T-helper 1 cell treated with Interleukin-12 subunit alpha and Interleukin-12 subunit beta and Interleukin-4 antibody, amounts not matched to agents 30 μg/mL and 1 μg/mL, for 36 hours (primary cell): ENCODE results near the gene PGBD1.
A peak's percentile ranks its signal among the peaks of the same experiment; 100 is the strongest.

Source experiments
- H3K27ac Mint-ChIP-seq: one replicate; pipeline ENCODE4 v1.8.0; 2021; ENCODE audit warnings: mild to moderate bottlenecking, mixed read lengths
- H3K27me3 Mint-ChIP-seq: one replicate; pipeline ENCODE4 v1.8.0; 2021; ENCODE audit warnings: low read depth, mixed read lengths
- H3K36me3 Mint-ChIP-seq: one replicate; pipeline ENCODE4 v1.8.0; 2021; ENCODE audit warnings: low read depth, mixed read lengths
- H3K4me1 Mint-ChIP-seq: one replicate; pipeline ENCODE4 v1.8.0; 2021; ENCODE audit warnings: low read depth, mixed read lengths
- H3K4me3 Mint-ChIP-seq: one replicate; pipeline ENCODE4 v1.8.0; 2021; ENCODE audit warnings: mild to moderate bottlenecking, moderate library complexity, mixed read lengths
- H3K9me3 Mint-ChIP-seq: one replicate; pipeline ENCODE4 v1.8.0; 2021; ENCODE audit warnings: mixed read lengths

PGBD1 gene

DNA sequence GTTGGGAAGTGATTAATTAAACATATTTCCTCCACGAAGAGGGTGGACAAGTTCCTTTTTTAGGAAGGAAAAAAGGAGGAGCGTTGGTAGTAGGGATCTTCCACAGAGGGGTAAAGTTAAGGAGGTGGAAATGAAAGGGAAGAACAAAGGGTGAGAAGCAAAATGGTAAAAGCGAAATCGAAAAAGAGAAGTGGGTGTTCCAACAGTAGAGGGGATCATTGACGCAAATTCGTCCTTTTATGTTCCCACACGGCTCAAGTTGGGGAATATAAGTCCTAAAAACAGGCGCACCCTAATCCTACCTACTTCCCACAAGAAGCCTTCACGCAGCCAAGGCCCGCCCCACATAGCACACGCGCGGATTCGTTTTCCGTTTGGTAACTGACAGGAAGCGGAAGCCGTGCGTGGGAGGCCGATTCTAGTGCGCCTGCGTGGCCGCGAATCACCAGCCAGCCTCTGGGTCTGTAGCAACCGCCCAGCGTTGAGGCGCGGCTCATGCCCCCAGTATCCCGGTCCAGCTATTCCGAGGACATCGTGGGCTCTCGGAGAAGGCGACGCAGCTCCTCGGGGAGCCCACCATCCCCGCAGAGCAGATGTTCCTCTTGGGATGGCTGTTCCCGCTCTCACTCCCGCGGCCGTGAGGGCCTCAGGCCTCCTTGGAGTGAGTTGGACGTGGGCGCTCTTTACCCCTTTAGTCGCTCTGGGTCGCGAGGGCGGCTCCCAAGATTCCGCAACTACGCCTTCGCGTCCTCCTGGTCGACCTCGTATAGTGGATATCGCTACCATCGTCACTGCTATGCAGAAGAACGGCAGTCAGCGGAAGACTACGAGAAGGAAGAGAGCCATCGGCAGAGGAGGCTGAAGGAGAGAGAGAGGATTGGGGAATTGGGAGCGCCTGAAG is 22.2 kb upstream of the PGBD1 start, which contains the start of gene NKAPL:
Gene NKAPL, plus strand, starts transcription at position 421 of the 901 bp plus-strand sequence. Its CDS starts 75 bp downstream, at position 496.
- Mint-ChIP-seq H3K4me1 (peaks cover 7% of the 10 kb centered on the region), H3K9me3 (peaks cover 17% of the 10 kb centered on the region), H3K27ac (no peak within 1 kb of the TSS), H3K4me3 (no peak within 1 kb of the TSS), H3K36me3 (peaks cover 6% of the 10 kb centered on the region), H3K27me3 (peaks cover 16% of the 10 kb centered on the region)

DNA sequence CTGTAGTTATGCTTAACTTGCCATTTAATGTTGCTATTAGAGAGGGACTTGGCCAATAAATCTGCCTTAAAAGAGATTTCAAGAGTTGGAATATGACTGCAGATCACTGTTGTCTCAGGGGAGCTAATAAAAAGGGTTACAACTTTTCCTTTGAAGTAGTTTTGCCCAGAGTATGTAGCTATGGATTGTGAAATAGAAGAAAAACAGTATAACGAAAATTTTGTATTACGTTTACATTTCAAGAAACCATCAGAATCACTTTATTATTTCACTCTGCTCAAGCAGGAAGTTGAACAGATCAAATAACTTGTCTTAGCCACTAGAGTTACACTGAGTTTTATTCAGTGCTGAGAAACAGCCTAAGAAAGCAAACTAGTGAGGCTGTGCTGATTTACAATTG is 17.4 kb upstream of the PGBD1 start:
- H3K27ac Mint-ChIP-seq = no peak overlapping the region
- H3K9me3 Mint-ChIP-seq = peaks cover 8% of the 10 kb centered on the region
- peaks cover 15% of the 10 kb centered on the region for H3K27me3 Mint-ChIP-seq
- H3K36me3 Mint-ChIP-seq = peaks cover 3% of the 10 kb centered on the region
- peaks cover 5% of the 10 kb centered on the region for H3K4me1 Mint-ChIP-seq
- H3K4me3 Mint-ChIP-seq = no peak overlapping the region

DNA sequence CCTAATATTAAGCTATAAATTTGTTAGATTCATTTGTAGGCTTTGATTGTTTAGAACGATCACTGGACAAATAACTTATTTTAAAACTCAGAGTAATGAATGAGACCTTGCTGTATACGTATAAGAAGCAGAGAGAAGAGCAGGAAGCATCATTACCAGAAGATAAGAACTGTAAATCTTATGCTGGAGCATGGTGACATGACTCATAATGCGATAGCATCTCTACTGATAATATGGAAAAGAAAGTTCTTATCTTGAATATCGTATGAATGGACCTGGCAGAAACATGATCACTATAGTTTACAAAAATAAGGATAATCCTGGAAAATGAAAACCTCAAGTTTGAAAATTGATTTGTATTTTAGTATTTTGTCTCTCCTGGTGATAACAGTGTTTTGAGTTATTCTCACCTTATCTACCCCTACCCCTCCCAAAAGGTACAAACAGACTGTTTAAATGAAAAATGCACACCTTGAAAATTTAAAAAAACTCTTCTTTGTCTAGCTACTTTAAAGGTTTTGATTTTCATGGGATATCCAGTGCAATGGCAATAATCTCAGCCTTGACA is 16.5 kb upstream of the PGBD1 start:
- H3K4me1 Mint-ChIP-seq = peaks cover 8% of the 10 kb centered on the region
- H3K9me3 Mint-ChIP-seq = peaks cover 3% of the 10 kb centered on the region
- H3K36me3 Mint-ChIP-seq = no peaks in the 10 kb centered on the region
- H3K27me3 Mint-ChIP-seq = peaks cover 15% of the 10 kb centered on the region
- H3K27ac Mint-ChIP-seq = no peak overlapping the region
- no peak overlapping the region for H3K4me3 Mint-ChIP-seq

DNA sequence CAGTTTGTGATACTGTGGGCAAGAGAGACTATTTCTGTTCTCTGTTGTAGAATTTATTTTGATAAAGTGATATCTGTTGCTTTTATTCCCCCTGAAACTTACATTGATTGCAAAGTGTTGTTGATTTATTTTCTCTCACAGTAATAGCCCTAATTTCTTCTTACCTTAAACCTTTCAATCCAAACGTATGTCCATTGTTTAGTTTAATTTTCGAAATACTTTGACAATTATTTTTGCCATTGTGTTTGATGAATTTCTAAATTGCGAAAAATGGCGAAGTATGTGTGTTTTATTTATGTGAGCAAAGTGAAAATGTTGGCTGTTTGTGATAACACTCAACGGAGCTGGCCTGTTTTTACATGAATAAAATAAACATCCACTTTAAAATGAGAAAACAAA is 14.8 kb upstream of the PGBD1 start:
- H3K27me3 Mint-ChIP-seq = peaks cover 11% of the 10 kb centered on the region
- H3K9me3 Mint-ChIP-seq = no peaks in the 10 kb centered on the region
- peaks cover 2% of the 10 kb centered on the region for H3K36me3 Mint-ChIP-seq
- H3K4me3 Mint-ChIP-seq = no peak overlapping the region
- peaks cover 13% of the 10 kb centered on the region for H3K4me1 Mint-ChIP-seq
- H3K27ac Mint-ChIP-seq = no peak overlapping the region

DNA sequence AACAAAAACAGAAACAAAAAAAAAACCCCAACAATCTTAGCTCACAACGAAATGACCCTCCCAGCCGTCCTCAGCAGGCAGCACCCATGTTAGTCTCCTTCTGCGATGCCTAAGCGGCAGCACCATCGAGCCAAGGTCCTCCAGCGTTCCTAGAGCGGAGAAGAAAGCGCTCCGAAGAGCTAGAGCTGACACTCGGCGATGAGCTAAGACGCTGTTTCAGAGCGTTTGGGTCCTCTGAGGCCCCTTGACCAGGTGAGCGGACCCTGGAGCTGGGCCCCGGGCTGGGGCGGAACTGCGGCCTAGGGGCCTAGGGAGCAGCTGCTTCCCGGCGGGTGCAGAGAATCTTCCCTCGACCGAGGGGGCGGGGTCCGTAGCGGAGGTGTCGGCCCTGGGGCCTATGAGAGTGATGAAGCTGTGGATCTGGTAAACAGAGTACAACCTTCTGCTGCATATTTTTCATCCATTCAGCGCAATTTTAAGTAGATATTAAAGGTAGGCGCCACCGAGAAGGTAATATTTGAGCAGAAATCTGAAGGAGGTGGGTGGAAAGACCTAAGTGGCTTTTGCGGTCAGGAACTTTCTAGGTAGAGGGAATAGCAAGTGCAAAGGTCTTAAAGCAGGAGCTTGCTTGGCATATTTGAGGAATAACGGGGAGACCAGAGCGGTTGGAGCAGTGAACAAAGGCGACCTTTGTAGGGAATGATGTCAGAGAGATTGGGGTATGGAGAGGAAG is 14.2 kb upstream of the PGBD1 start, which contains the start of gene ZSCAN26:
Gene ZSCAN26, plus strand, starts transcription at position 182 of the 733 bp plus-strand sequence. CDS start 4,777 bp downstream, outside the sequence.
- peaks cover 11% of the 10 kb centered on the region for H3K27me3 Mint-ChIP-seq
- peaks cover 13% of the 10 kb centered on the region for H3K4me1 Mint-ChIP-seq
- no peak within 1 kb of the TSS for H3K27ac Mint-ChIP-seq
- no peaks in the 10 kb centered on the region for H3K9me3 Mint-ChIP-seq
- no peak within 1 kb of the TSS for H3K4me3 Mint-ChIP-seq
- peaks cover 2% of the 10 kb centered on the region for H3K36me3 Mint-ChIP-seq

DNA sequence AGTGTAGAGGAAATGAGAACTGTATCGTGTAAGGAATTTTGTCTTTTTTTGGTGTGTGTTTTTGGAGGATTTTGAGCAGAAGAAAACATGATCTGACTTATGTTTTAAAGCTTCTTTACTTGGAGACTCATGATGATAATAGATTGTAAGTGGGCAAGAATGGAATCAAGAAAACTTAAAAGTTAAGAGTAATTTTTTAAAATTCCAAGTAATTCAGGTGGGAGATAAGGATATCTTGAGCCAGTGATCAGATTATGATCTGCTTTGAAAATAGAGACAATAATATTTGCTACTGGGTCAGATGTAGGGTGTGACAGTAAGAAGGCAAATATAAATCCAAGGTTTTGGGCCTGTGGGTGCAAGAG is 13.7 kb upstream of the PGBD1 start:
- H3K4me3 Mint-ChIP-seq = no peak overlapping the region
- peaks cover 11% of the 10 kb centered on the region for H3K27me3 Mint-ChIP-seq

DNA sequence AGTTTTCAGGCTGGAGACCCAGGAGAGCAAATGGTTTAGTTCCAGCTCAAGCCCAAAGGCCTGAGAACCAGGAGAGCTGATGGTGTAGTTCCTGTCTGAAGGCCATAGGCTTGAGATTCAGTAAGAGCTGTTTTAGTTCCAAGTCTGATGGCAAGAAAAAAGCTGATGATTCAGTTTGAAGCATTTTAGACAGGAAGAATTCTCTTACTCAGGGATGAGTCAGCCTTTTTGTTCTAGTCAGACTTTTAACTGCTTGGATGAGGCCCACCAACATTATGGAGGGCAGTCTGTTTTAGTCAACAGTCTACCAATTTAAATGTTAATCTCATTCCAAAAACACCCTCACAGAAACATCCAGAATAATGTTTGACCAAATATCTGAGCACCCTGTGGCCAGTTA is 11.9 kb upstream of the PGBD1 start:
- no peaks in the 10 kb centered on the region for H3K27me3 Mint-ChIP-seq
- no peaks in the 10 kb centered on the region for H3K9me3 Mint-ChIP-seq
- H3K4me3 Mint-ChIP-seq = no peak overlapping the region
- H3K27ac Mint-ChIP-seq = no peak overlapping the region
- H3K36me3 Mint-ChIP-seq = peaks cover 15% of the 10 kb centered on the region
- H3K4me1 Mint-ChIP-seq = peaks cover 13% of the 10 kb centered on the region

More for the DNA sequence above, 13.7 kb upstream of the PGBD1 start:
- Mint-ChIP-seq H3K36me3 (peaks cover 6% of the 10 kb centered on the region), H3K27ac (no peak overlapping the region), H3K9me3 (no peaks in the 10 kb centered on the region), H3K4me1 (peaks cover 13% of the 10 kb centered on the region)

DNA sequence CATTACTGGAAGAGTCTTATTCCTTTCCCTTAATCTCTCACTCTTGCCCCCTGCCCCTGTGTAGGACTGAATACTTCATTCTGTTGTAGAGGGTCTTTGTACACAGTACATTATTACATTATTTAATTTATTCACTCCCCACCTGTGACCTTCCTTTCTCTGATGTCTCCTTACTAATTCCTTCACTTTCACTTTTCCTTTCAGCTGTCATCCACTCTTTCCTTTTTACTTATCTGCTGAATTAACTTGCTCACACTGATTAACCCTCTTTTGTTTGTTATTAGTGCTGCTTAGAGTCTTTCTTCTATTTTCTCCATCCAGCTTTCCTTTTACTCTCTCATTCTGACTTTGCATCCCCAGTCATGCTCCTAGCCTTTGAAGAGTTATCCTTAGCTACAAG is 6.5 kb upstream of the PGBD1 start:
- H3K27me3 Mint-ChIP-seq = peaks cover under 1% of the 10 kb centered on the region
- no peaks in the 10 kb centered on the region for H3K9me3 Mint-ChIP-seq
- no peak overlapping the region for H3K4me3 Mint-ChIP-seq
- H3K36me3 Mint-ChIP-seq = peaks cover 32% of the 10 kb centered on the region
- H3K27ac Mint-ChIP-seq = no peak overlapping the region
- H3K4me1 Mint-ChIP-seq = peaks cover 10% of the 10 kb centered on the region

DNA sequence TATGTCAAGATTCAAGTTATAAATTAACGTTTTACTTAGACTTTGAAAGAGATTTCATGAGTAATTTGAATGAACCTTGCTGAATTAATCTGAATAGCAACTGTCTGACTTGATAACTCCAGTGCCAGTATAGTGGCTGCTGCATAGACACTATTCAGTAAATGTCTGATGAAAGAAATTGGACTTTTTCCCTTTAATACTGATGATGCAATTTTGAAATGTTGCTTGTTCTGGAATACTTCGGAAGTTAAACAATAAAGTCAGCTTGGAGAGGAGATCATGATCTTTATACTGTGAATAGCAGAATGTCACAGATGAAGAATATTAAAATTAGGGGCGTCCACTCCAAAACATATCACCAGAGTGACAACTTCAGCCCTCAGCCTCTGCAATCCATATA is 3.6 kb upstream of the PGBD1 start:
- peaks cover 4% of the 10 kb centered on the region for H3K27me3 Mint-ChIP-seq
- peaks cover 28% of the 10 kb centered on the region for H3K36me3 Mint-ChIP-seq

DNA sequence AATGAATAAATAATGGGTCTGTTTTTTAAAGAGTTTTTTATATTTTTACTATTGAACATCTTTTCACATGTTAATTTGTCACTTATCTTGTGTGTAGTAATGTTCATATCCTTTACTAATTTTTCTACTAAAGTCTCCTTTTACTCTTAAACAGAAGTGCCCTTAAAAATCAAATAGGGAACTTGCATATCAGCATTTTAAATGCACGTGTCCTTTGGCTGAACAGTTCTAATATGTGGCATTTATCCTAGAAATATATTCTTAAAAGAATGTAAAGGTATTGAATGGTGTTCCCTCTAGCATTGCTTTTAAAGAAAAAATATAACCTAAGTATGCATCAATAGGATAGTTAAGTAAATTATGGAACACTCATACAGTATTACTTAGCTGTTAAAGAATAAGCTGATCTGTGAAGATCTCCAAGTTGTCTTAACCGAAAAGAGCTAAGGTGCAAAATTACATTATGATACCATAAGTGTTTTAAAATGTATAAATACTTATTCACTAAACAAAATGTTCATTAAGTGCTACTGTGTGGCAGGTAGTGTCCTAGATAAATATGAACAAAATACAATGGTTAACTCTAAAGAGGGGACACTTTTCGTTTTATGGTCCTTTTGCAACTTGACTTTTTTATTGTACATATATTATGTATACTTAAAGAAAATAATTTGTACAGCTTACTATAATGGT is 631 bp upstream of the PGBD1 start:
- H3K27ac Mint-ChIP-seq = no peak overlapping the region
- peak overlapping the region; percentile 83 for H3K4me3 Mint-ChIP-seq
- H3K27me3 Mint-ChIP-seq = peaks cover 4% of the 10 kb centered on the region
- H3K4me1 Mint-ChIP-seq = peaks cover 9% of the 10 kb centered on the region
- H3K9me3 Mint-ChIP-seq = no peaks in the 10 kb centered on the region
- peaks cover 12% of the 10 kb centered on the region for H3K36me3 Mint-ChIP-seq

More for the DNA sequence above, 3.6 kb upstream of the PGBD1 start:
- H3K27ac Mint-ChIP-seq = no peak overlapping the region
- peaks cover 14% of the 10 kb centered on the region for H3K4me1 Mint-ChIP-seq
- H3K9me3 Mint-ChIP-seq = no peaks in the 10 kb centered on the region
- H3K4me3 Mint-ChIP-seq = no peak overlapping the region

DNA sequence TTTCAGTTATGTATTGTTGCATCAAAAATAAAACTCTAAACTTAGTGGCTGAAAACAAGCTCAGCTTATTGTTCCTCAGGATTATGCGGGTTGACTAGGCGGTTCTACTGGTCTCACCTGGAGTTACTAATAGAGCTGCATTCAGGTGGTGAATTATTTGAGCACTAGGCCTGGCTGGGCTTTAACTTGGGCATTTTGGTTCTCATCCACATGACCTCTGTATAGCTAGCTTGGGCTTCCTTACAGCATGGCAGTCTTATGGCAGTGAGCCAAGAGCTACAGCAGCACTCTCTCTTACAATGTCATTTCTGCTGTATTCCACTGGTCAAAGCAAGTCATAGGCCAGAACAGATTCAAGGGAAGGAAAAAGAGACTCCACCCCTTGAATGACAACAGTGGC is 1.6 kb downstream of the PGBD1 start:
- H3K27me3 Mint-ChIP-seq = peaks cover 4% of the 10 kb centered on the region
- no peaks in the 10 kb centered on the region for H3K9me3 Mint-ChIP-seq
- H3K4me3 Mint-ChIP-seq = no peak overlapping the region
- H3K36me3 Mint-ChIP-seq = peaks cover 7% of the 10 kb centered on the region
- H3K4me1 Mint-ChIP-seq = peaks cover 9% of the 10 kb centered on the region
- no peak overlapping the region for H3K27ac Mint-ChIP-seq

DNA sequence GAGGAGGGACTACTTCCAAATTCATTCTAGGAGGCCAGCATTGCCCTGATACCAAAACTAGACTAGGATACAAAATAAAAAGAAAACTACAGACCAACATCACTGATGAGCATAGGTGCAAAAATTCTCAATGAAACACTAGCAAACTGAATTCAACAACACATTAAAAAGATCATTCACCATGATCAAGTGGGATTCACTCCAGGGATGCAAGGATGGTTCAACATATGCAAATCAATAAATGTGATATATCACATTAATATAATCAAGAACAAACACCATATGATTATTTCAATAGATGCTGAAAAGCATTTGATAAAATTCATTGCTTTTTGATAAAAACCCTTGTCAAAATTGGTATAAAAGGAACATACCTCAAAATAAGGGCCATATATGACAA is 10.2 kb downstream of the PGBD1 start:
- no peaks in the 10 kb centered on the region for H3K4me1 Mint-ChIP-seq
- H3K9me3 Mint-ChIP-seq = no peaks in the 10 kb centered on the region
- H3K27me3 Mint-ChIP-seq = no peaks in the 10 kb centered on the region
- H3K4me3 Mint-ChIP-seq = no peak overlapping the region
- H3K27ac Mint-ChIP-seq = no peak overlapping the region
- peaks cover 4% of the 10 kb centered on the region for H3K36me3 Mint-ChIP-seq

DNA sequence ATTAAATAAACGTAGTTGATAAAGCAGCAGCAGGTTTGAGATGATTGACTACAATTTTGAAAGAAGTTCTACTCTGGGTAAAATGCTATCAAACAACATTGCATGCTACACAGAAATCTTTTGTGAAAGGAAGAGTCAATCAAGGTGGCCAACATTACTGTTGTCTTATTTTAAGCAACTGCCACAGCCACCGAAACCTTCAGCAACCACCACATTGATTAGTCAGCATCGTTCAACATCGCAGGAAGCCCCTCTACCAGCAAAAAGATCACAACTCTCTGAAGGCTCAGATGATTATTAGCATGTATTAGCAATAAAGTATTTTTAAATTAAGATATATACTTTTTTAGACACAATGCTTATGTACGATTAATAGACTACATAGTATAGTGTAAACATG is 14.0 kb downstream of the PGBD1 start:
- H3K4me3 Mint-ChIP-seq = no peak overlapping the region
- H3K9me3 Mint-ChIP-seq = no peaks in the 10 kb centered on the region
- H3K27me3 Mint-ChIP-seq = no peaks in the 10 kb centered on the region
- no peak overlapping the region for H3K27ac Mint-ChIP-seq
- H3K36me3 Mint-ChIP-seq = no peaks in the 10 kb centered on the region
- no peaks in the 10 kb centered on the region for H3K4me1 Mint-ChIP-seq

DNA sequence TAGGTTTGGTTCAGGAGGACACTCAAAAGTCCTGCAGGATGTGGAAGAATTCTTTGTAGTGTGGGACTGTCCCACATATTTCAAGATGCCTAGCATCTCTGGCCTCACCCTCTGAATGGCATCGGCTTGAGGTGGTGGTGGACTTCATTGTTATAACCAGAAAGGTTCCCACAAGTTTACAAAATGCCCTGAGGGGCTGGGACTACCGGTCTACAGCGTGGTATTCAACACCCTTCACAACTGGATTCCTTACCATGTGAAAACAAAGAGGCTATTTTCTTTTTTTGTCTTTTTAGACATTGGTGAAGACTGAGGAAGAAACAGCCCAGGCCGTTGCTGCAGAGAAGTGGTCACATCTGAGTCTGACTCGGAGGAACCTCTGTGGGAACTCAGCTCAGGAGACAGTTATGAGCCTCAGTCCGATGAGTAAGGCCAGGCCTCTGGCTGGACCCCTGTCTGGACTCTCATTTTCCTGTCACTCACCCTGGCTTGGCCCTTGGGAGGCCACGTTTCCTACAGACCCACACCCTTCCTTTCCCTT is 15.2 kb downstream of the PGBD1 start:
- Mint-ChIP-seq H3K4me1 (no peaks in the 10 kb centered on the region), H3K4me3 (no peak overlapping the region), H3K27ac (no peak overlapping the region), H3K9me3 (no peaks in the 10 kb centered on the region), H3K27me3 (no peaks in the 10 kb centered on the region), H3K36me3 (peaks cover 2% of the 10 kb centered on the region)
